ENCODE measurements around the gene VWA3B.

DNA sequence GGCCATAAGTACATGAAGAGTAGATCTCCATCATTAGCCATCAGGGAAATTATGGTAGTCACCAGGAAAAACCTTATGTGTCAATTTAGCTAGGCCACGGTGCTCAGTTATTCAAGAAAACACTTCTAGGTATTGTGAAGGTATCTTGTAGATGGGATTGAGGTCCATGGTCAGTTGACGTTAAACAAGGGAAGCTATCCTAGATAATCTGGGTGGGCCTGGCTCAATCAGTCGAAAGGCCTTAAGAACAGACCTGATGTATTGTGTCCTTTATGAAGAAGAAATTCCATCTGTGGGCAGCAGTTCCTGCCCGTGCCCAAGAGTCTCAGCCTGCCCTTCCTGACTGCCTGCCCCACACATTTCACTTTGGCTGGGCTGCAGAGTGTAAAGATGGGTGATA, 242.6 kb downstream of the VWA3B start:
- TF ChIP-seq, protein P1, sequence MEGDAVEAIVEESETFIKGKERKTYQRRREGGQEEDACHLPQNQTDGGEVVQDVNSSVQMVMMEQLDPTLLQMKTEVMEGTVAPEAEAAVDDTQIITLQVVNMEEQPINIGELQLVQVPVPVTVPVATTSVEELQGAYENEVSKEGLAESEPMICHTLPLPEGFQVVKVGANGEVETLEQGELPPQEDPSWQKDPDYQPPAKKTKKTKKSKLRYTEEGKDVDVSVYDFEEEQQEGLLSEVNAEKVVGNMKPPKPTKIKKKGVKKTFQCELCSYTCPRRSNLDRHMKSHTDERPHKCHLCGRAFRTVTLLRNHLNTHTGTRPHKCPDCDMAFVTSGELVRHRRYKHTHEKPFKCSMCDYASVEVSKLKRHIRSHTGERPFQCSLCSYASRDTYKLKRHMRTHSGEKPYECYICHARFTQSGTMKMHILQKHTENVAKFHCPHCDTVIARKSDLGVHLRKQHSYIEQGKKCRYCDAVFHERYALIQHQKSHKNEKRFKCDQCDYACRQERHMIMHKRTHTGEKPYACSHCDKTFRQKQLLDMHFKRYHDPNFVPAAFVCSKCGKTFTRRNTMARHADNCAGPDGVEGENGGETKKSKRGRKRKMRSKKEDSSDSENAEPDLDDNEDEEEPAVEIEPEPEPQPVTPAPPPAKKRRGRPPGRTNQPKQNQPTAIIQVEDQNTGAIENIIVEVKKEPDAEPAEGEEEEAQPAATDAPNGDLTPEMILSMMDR (IDR thresholded peaks at IDR 0.05) = no peak
- no peak for TF ChIP-seq RAD21 (conservative IDR thresholded peaks at IDR 0.05 in 1 of 2, IDR thresholded peaks at IDR 0.05 in 1 of 2)
- no peak for TF ChIP-seq EP300 (IDR thresholded peaks at IDR 0.05)
- no peak for TF ChIP-seq POLR2A (IDR thresholded peaks at IDR 0.05; ENCODE audit: low read length)
- no peak for TF ChIP-seq BHLHE40 (IDR thresholded peaks at IDR 0.05; ENCODE audit: low read depth, low read length)
- no peak for TF ChIP-seq POLR2AphosphoS2 (conservative IDR thresholded peaks at IDR 0.05; ENCODE audit: low read length)
- no peak for TF ChIP-seq RCOR1 (IDR thresholded peaks at IDR 0.05; ENCODE audit: low read depth, low read length)
- TF ChIP-seq NFE2L2 (conservative IDR thresholded peaks at IDR 0.05; ENCODE audit: low read length) = no peak
- TF ChIP-seq CHD2 (IDR thresholded peaks at IDR 0.05; ENCODE audit: low read length, partially characterized antibody) = no peak
- TF ChIP-seq RARB (CRISPR knock-in tag; IDR thresholded peaks at IDR 0.05) = no peak
- TF ChIP-seq NR3C1 (IDR thresholded peaks at IDR 0.05) = no peak
- TF ChIP-seq HEYL (CRISPR knock-in tag; IDR thresholded peaks at IDR 0.05) = no peak
- TF ChIP-seq JUN (IDR thresholded peaks at IDR 0.05) = no peak
- no peak for TF ChIP-seq RNF2 (IDR thresholded peaks at IDR 0.05; ENCODE audit: borderline replicate concordance, low read depth)
